ENCODE measurements around the gene TMC3.
"Not testable (repeated sequence)": the region's sequence is repeated elsewhere in the genome, so short reads cannot be mapped to it uniquely, and the experiment has no call there.

Gene TMC3

DNA sequence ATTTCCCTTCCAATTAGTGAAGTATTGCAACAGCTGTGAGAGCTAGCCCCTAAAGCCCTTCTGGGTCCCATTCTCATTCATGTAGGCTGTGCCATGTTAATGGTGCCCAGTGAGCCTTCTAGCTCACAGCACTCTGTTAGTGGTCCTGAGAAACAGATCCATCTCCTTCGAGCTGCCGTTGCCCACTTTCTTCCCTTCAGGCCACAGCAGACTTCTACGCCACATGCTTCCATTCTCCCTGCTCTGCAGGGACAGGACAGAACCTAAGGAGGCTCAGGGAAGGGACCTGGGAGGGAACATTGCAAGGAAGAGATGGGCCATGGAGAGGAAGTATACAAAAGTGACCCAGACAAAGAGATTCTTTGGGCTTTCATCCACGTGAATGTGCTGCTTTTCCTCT, 38.4 kb downstream of the TMC3 start:
- no peaks in the 10 kb centered on the region for H3K9me3 Mint-ChIP-seq
- TF ChIP-seq CTCF (IDR thresholded peaks at IDR 0.05; ENCODE audit: unreplicated experiment in 3 of 3) = no peak
- peak overlapping the region in 1 of 3 experiments; percentile 40 for H3K27ac Mint-ChIP-seq
- peaks cover 11% of the 10 kb centered on the region for H3K27me3 Mint-ChIP-seq (ENCODE audit: low read depth)
- no peaks in the 10 kb centered on the region for H3K36me3 Mint-ChIP-seq (ENCODE audit: low read depth)
- H3K4me3 Mint-ChIP-seq = no peak overlapping the region
- peaks cover 55% of the 10 kb centered on the region for H3K4me1 Mint-ChIP-seq

GRCh38 chr15:81334768-81335435, 39.1 kb downstream of the TMC3 start:
- H3K36me3 Mint-ChIP-seq (ENCODE audit: low read depth) = no peaks in the 10 kb centered on the region
- peak overlapping the region in 2 of 3 experiments; percentile 34 to 40 for H3K27ac Mint-ChIP-seq
- TF ChIP-seq CTCF (IDR thresholded peaks at IDR 0.05; ENCODE audit: unreplicated experiment in 3 of 3) = no peak
- H3K9me3 Mint-ChIP-seq = no peaks in the 10 kb centered on the region
- no peak overlapping the region for H3K4me3 Mint-ChIP-seq
- peaks cover 10% of the 10 kb centered on the region for H3K27me3 Mint-ChIP-seq (ENCODE audit: low read depth)
- peaks cover 53% of the 10 kb centered on the region for H3K4me1 Mint-ChIP-seq

- H3K27ac Mint-ChIP-seq = no peak overlapping the region
- H3K4me3 Mint-ChIP-seq = no peak overlapping the region
- H3K4me1 Mint-ChIP-seq = peaks cover 39% of the 10 kb centered on the region
- H3K36me3 Mint-ChIP-seq (ENCODE audit: low read depth) = no peaks in the 10 kb centered on the region
- TF ChIP-seq CTCF (IDR thresholded peaks at IDR 0.05; ENCODE audit: unreplicated experiment in 3 of 3) = no peak
- peaks cover 12% of the 10 kb centered on the region for H3K27me3 Mint-ChIP-seq (ENCODE audit: low read depth)
- no peaks in the 10 kb centered on the region for H3K9me3 Mint-ChIP-seq
These were observed 40.6 kb downstream of the TMC3 start for GRCh38 chr15:81333363-81333762.

DNA sequence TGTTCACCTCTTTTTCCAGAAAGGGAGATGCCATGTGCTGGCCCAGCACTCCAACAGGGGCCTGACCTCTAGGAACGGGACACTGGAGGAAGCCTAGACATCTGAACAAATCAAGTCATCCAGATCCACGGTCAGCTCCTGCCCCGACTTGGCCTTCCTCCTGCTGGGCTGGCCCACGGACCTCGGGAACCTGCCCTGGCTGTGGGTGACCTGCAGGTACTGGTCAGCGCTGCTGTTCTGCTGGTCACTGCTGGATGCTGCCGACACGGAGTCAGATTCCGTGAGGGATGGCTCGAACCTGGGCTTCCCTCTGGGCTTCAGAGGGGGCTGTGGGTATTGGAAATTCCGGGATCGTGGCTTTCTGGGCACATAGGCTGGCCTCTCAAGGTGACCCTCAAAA, 41.7 kb downstream of the TMC3 start:
- no peak overlapping the region for H3K4me3 Mint-ChIP-seq
- no peak overlapping the region for H3K27ac Mint-ChIP-seq
- H3K36me3 Mint-ChIP-seq (ENCODE audit: low read depth) = no peaks in the 10 kb centered on the region
- H3K9me3 Mint-ChIP-seq = no peaks in the 10 kb centered on the region
- peaks cover 31% of the 10 kb centered on the region for H3K4me1 Mint-ChIP-seq
- H3K27me3 Mint-ChIP-seq (ENCODE audit: low read depth) = peaks cover 12% of the 10 kb centered on the region
- no peak for TF ChIP-seq CTCF (IDR thresholded peaks at IDR 0.05; ENCODE audit: unreplicated experiment in 3 of 3)

GRCh38 chr15:81331600-81331999, 42.4 kb downstream of the TMC3 start:
- H3K9me3 Mint-ChIP-seq = no peaks in the 10 kb centered on the region
- H3K4me1 Mint-ChIP-seq = peaks cover 25% of the 10 kb centered on the region
- H3K27me3 Mint-ChIP-seq (ENCODE audit: low read depth) = peaks cover 9% of the 10 kb centered on the region
- H3K4me3 Mint-ChIP-seq = no peak overlapping the region
- H3K27ac Mint-ChIP-seq = peak overlapping the region in 2 of 3 experiments; percentile 69
- no peak for TF ChIP-seq CTCF (IDR thresholded peaks at IDR 0.05; ENCODE audit: unreplicated experiment in 3 of 3)
- no peaks in the 10 kb centered on the region for H3K36me3 Mint-ChIP-seq (ENCODE audit: low read depth)

DNA sequence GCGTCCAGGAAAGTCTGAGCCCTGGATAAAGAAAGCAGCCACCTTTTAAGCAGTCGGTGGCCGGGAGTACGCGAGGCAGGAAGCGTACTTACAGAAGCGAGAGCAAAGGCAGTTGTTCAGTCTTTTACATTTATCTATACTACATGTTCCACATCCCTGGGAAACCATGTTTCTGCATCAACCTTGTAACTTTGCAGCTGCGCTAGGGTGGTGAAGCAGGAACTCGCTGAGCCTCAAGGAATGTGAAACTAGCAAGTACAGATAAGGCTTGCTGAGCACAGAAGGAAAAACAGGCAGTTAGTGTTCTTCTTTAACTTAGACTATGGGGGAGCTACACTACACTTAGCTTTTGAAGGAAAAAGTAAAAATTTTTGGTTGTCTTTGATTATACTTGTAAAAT, 42.9 kb downstream of the TMC3 start:
- H3K27me3 Mint-ChIP-seq (ENCODE audit: low read depth); H3K9me3 Mint-ChIP-seq; H3K4me3 Mint-ChIP-seq; H3K36me3 Mint-ChIP-seq (ENCODE audit: low read depth): not testable (repeated sequence)
- peaks cover 24% of the 10 kb centered on the region for H3K4me1 Mint-ChIP-seq
- H3K27ac Mint-ChIP-seq = peak overlapping the region in 2 of 3 experiments; percentile 69

Measured in nephron (organoid).